ENCODE results near the gene ECI2.

DNA sequence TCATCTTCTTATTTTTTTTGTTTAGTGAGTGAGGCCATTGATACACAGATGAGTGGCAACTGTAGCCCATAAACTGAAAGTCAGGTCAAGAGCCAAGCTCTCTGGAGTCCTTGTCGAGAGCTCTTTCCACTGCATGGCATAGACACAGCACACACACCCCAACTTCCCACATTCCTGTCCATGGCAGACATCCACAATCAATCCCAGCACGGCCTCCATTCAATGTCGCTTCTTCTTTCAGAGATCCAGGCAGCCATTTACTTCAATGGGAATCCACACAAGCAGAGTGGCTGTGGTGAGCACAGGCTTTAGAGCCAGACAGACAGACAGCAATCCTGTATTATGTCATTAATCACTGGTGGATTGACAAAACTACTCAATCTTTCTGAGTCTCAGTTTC lies 34.9 kb upstream of the ECI2 start:
- TF ChIP-seq, protein P1, sequence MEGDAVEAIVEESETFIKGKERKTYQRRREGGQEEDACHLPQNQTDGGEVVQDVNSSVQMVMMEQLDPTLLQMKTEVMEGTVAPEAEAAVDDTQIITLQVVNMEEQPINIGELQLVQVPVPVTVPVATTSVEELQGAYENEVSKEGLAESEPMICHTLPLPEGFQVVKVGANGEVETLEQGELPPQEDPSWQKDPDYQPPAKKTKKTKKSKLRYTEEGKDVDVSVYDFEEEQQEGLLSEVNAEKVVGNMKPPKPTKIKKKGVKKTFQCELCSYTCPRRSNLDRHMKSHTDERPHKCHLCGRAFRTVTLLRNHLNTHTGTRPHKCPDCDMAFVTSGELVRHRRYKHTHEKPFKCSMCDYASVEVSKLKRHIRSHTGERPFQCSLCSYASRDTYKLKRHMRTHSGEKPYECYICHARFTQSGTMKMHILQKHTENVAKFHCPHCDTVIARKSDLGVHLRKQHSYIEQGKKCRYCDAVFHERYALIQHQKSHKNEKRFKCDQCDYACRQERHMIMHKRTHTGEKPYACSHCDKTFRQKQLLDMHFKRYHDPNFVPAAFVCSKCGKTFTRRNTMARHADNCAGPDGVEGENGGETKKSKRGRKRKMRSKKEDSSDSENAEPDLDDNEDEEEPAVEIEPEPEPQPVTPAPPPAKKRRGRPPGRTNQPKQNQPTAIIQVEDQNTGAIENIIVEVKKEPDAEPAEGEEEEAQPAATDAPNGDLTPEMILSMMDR (conservative IDR thresholded peaks at IDR 0.05; ENCODE audit: low read depth, low read length) = no peak
- TF ChIP-seq EZH2 (IDR thresholded peaks at IDR 0.05; ENCODE audit: low read length, unreplicated experiment) (no peak), EZH2phosphoT487 (IDR thresholded peaks at IDR 0.05; ENCODE audit: borderline replicate concordance, low read length) (no peak)
